HPDE6-E6E7 (cell line): ENCODE results near the gene TRABD2A.

Experiments used
- DNase-seq: peaks from one replicate; pipeline ENCODE4 v3.0.0; 2011; ENCODE audit warnings: missing footprints; ENCODE audit errors: extremely low spot score

Gene TRABD2A

DNA sequence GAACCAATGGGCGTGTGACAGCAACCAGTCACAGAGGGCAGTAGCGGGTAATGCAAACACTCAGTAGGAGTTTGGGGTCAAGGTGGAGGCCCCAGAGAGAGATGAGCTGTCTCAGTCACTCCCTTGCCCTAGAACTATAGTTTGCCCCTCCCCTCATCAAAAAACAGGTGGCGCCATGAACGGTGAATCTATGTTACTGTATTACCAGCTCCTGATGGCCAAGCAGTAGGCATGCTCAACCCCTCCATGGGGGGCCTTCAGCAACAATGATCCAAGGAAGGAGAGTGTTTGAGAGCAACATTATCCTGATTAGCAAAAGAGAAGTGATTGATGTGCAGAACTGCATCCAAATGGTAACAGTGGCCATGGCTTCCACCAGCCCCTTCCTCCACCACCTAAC lies 30.4 kb downstream of the TRABD2A start:
- DNase-seq, result no peak

DNA sequence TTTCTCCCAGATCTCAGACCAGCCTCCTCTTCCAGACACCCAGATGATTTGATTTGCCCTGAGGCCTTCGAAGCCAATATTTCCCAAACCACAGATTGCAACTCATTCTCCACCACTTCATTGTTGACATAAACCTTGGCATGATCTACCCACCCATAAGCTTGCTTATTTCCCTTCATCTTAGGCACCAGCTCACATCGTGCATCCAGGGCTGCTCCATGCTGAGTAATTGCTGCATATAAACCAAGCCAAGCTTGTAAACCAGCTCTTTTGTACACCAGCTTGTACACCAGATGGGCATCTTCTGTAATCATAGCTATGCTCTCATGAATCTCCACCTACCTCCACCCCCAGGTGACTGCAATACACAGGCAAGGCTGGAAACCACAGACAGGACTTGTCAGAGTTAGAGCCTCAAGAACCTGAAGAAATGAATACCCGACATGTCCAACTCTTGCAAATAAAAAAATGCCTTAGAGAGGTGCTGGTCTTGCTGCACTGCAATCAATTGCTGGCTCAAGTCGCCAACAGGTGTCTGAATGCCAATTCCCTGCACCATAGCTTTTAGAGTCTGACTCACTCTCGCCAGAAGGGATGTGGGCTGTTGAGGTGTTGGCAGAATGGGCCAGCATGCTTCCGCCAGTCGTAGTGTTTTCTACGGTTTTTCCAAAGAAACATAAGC lies 31.5 kb downstream of the TRABD2A start:
- DNase-seq, result no peak

DNA sequence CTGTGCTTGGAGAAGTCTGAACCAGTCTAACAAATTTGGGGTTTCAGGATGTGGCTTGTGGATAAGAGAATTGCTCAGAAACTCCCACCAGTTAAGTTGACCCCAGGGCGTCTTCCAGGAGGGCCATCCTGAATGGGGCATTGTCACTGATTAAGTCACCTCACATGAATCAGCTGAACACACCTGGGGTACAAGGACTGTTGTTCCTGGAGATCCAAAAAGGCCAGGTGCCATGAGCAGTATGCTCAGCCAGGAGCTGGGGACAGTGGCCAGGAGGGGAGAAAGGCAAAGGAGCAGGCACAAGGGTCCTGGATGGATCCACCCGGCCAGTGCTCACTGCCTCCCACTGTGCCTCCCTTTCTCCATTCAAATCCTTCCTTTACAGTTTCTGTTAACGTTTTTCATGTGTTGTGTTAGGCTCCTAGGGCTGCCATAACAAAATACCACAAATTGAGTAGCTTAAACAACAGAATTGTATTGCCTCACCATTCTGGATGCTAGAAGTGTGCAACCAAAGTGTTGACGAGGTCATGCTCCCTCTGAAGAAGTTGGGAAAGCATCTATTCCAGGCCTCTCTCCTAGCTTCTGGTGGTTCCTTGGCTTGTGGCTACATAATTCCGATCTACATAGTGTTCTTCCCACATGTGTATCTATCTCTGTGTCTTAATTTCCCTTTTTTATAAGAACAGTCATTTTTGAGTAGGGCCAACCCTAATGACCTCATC lies 33.4 kb downstream of the TRABD2A start:
- no peak for DNase-seq

DNA sequence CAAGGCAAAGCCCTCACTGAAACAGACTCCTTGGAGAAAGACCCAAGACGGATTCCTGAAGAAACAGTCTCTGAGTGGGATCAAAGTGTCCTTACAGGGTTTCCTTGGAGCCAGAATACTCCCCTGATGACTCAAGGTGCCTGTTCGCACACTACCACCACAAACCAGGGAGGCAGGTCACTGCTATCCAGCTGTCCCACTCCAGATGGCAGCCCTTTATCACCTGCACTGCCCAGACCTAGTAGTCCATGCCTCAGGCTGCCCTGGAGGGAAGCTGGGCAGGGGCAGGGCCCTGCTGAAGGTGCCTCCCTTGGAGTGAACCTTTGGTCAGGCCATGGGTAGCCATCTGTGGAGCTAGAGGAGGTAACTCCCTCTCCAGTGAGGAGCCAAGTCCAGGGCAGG lies 34.1 kb downstream of the TRABD2A start:
- no peak for DNase-seq

DNA sequence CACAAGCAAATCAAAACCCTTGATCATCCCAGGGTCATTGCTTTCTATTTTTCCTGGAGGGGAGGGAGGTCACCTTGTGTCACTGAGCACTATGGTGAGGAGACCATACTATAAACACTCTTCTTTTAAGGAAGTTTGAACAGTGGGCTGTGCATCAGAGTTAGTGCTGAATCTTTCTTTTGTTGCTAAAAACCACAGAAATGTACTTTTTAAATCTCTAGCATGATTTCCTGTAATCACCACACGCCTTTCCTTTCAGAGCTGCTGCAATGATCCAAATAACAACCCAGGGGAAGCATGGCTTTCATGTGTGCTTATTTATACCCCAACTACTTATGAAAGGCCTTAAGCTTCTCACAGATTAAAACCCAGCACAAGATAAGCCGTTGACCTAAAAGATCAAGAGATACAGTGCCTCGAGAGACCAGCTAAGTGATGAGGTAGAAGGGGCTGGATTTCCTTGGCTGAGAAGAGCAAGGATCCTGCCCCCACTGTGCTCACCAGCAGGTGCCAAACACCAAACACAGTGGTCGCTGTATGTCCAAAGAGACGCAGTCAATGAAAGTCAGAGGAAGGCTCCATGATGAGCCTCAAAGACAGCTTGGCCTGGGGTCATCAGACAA lies 34.7 kb downstream of the TRABD2A start:
- DNase-seq, result no peak

DNA sequence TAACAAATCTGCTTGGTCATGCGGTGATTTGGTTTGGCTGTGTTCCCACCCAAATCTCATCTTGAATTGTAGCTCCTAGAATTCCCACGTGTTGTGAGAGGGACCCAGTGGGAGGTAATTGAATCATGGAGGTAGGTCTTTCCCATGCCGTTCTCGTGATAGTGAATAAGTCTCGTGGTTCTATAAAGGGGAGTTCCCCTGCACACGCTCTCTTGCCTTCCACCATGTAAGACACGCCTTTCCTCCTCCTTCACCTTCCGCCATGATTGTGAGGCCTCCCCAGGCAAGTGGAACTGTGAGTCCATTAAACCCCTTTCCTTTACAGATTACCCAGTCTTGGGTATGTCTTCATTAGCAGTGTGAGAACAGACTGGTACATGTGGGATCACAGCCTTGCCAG lies 36.7 kb downstream of the TRABD2A start:
- DNase-seq, result no peak

DNA sequence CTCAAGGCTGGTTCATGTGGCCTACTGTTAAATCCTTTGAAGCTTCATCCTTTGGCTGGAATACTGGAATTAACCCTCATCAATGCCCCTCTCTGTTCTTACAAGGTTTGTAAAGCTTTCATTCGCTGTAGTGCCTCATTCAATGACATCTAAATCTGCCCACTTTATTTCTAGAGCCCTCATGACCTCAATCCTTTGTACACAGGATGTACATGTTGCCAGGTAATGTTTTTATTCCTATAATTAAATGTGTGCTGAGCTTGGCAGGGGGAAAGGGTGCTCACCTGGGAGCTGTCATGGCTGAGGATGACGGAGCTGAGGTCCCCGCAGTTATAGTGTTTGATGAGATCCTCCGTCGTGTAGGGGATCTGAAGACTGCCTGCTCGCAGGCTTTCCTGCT lies 39.3 kb downstream of the TRABD2A start:
- no peak for DNase-seq

DNA sequence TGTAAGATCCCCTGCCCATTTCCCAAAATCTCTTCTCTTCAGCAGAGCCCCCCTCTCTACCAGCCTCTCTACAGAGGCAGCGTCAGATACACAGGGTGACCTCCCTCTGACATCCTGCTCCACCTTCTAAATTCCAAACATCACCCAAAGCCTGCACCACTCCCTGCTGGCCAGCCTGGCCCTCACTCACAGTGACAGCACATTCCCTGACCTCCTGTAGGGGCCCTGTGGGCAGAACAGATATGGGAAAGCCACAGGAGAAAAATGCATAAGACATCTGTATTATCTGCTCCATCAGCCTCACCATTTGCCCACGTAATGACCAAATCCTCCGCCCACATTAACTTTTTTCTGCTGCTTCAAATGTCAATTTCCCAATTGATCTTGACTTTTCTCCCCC lies 40.6 kb downstream of the TRABD2A start:
- DNase-seq, result no peak

DNA sequence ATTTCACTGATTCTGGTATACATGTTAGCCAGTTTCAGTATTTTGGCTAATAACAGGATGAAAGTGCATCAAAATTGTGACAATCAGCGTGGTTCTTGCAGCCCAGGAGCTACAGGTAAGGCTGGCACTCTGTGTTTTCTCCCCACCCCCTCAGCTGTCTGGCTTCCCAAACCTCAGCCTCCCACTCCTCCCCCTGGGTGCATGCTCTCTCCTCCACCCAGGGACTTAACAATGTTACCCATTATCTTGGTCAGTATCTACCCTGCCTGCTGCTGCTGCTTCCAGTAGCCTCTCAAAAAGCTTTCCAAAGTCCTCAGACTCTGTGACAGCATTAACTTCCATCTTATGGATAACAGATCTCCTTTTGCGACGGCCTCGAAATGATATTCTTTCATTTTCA lies 41.0 kb downstream of the TRABD2A start:
- DNase-seq, result no peak

DNA sequence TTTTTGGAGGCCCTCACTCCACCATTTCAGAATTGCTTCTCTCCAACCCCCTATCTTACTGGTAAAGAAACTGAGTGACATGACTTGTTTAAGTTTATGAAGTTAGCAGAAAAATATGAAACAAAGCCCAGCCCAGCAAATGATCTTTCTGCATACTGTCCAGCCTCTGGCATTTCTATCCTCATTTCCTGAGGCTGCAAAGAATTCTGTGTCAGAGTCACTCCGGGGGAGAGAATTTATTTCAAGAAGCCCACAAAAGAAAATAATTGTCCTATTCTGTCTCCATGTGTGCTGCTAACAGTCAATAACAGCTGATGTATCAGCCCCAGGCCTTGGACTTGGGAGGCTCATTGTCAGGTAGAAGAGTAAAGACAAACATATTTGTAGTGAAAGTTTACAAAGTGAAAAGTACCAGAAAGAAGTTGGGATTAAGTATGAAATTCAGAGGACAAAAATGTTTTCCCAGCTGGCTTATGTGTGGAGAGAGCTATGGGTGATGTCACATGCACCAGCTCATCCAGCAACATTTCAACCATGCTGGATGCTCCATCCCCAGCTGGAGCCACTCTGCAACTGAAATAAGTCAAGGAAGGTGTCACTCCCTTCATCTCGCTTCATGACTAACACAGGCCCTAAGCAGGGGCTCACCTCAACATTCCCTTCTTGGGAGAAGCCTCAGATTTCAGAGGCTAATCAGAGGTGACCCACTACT lies 42.3 kb downstream of the TRABD2A start:
- DNase-seq, result no peak

DNA sequence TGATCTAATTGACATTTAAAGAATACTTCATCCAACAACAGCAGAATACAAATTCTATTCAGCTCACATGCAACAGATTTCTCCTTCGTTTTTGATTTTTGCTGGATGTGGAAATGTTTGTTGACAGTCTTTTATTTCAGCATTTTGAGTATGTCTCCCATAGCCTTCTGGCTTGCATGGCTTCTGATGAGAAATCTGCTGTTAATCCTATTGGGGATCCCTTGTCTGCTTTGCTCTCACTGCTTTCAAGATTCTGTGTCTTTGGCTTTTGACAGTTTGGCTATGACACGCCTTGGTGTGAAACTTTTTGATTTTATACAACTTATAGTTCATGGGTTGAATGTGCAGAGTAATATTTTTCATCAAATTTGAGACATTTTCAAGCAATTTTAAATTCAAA lies 44.7 kb downstream of the TRABD2A start:
- DNase-seq, result no peak

DNA sequence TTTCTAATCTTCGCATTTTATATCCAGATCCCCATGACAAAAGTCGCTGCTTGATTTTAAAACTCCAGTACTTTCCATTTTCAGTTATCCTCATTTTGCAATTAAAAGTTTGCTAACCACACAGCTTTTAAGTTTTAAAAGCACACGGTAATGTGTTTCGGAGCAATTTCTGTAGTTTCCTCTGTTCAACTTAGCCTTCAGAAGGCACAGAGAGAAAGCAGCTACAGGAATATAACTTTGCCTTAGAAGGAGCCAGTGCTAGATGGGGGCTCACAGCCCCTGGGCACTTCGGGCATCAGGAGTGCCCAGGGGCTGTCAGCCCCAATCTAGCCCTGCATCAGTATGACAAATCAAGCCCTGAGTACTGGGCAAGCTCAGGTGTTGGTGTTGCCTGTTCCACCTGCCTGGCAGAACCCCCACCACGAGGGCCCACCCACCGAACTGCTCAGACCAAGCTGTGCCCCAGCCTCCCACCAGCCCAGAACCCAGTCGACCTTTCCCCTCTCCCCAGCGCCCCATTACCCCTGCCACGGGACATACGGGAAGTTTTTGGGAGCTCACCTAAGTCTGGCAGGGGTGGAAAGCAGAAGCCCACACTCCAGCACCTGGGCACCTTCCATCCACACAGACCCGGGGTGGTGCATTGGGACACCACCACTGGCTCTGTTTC lies 47.3 kb downstream of the TRABD2A start:
- DNase-seq, result no peak

DNA sequence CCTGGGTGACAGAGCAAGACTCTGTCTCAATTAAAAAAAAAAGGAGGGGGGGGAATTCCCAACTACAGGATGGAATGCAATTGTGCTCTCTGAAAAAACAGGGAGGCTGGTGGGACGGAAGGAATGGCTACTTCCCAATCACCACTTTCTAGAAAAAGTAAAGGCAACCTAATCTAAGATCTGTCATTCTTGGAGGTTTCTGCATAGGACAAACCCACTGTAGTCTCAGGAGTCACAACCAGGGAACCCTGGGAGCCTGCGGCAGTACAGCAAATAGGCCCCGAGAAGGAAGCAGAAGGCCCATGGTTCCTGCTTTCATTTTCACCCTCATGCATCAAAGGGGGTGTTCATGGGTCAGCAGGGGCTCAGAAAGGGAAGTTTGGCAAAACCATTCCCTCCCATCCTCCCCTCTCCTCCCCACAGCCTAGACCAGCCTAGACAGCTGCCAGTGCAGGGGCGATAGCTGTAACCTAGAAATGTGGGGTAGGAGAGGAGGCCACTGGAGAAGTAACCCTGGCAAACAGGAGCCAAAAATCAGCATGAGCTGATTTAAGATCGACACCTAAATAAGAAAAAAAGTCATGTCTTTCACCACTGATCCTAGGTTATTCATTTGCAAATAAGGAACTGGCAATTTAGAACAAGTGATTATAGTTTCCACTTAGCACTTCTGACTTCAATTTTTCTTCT lies 48.0 kb downstream of the TRABD2A start:
- DNase-seq, result no peak

DNA sequence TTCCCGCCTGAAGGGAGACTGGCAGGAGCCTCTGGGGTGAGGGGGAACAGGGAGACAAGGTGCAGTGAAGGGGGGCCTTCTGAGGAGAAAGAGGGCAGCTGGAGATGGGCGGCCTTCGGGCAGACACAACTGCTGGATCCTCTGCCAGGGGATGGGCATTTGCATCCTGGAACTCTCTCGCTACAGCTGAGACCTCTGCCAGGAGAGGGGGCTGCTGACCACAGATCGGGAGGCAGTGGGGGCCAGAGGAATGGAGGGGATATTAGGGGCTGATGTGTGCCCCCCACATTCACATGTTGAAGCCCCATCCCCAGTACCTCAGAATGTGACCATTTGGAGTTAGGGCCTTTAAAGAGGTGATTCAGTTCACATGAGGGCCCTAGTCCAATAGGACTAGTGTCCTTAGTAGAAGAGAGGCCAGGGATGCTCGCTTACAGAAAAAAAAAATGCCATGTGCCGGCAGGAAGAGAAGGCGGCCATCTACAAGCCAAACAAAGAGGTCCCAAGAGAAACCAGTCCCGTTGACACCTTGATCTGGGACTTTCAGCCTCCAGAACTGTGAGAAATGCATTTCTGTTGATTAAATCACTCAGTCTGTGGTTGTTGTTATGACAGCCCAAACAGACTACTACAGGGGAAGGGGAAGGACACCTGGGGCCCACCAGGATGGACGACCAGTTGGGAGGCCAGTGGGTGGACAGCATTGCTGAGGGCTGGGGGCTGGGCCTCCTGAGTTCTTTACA lies 50.0 kb downstream of the TRABD2A start:
- DNase-seq, result no peak

DNA sequence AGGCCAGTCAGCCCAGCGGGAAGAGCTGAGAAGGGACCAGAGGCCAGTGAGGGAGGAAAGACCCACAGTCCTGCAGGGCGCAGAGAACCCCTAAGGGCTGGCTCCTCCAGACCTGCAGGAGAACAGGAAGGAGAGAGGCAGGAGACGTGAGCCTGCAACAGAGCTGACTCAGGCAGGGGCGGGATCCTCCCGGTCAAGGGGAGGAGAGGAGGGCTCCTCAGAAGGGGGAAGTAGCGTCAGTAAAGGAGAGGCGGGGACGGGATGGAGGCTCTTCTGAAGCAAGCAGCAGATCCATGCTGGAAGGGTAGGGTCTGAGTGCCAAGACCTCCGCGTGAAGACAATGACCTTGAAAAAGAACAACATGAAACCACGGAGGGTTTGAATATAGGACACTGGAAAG lies 50.8 kb downstream of the TRABD2A start:
- DNase-seq, result no peak

DNA sequence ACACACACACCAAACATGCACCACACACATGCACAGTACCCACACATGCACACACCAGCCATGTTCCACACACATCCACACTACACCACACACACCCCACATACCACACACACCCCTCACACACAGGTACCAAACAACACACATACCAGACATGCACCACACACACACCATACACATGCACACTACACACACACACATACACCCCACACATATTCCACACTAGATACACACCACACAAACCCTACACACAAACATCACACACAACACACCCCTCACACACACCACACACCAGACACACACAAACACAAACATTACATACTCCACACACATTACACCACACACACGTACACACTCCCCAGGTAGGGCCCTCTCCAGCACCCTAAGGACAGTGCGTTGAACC lies 51.2 kb downstream of the TRABD2A start:
- DNase-seq, result no peak

DNA sequence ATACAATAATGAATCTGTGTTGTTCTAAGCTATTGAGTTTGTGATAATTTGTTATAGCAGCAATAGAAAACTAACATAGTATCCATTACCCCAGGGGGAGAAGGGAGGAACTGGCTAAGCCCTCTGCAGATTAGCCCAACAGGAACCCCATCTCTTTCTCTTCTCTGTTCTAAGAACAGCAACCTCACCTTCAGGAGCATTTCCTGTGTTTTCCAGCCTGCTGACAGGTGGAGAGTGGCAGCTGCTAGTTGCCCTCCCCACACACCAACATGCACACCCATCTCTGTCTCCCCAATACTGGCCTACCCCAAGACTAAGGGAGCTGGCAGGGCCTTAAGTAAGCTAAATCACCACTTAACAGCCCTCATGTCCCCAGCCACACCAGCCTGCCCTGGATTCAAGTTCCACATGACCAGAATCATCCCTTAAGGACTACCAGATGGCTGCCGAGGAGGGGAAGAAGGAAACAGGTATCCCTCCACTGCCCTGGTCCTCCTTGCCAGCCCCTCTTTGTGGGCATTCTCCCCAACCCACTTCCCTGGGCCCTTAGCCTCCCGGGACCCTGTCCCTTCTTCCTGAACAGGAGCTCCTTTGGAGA lies 52.8 kb downstream of the TRABD2A start:
- no peak for DNase-seq

DNA sequence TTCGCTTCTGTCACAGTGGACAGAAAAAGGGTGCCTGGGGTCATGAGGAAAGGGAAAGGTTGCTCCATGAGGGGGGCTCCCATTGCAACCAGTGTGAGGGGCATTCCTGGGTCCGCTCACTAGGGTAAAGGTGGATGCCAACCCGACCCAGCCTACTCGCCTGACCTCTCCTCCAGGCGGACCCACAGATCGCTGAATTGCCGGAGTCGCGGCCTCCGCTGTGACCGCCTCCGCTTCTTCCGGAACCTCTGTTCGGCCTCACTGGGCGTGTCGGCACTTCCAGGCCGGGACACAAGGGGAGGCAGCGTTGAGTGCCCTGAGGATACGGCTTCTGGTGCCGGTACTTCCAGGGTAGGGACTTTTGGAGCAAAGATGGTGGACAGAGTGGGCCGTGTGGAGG lies 57.1 kb downstream of the TRABD2A start:
- DNase-seq, result no peak

DNA sequence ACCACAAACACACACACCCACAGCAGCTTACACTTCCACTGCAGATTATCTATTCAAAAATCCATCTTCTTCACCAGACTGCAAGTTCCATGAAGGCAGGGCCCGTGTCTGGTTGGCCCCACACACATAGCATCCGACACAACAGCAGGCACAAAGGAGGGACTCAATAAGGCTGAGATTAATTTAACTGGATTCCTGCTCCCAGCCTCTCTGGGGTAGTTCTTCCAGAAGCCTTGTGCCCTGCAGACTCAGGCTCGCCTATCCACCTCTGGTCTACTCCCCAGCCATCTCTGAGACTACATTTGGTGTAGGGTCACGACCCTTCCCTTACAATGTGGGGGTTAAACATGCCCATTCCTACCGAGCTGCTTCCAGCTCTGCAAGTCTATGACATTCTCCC lies 57.7 kb downstream of the TRABD2A start:
- no peak for DNase-seq

DNA sequence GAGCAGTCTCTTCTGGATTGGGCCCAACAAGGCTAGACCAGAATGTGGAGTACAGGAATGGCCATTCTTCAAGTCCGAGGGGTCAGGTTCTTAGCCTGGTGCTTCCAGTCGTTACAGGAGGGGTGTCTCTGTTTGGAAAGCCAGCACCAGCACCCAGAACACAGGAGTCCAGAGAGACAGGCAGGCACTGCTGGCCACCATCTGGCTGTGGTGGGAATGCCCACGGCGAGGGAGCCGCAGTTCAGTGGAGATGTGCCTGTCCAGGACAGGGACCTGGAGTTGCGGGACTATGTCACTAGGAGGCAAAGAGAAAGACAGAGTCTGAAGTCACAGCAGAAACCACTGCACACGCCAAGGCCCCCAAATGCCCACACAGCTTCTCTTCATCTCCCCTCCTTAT lies 59.1 kb downstream of the TRABD2A start:
- DNase-seq, result no peak
